HG03521 (cell line): ENCODE data around the gene ABI1.
"Not testable (repeated sequence)": the region's sequence is repeated elsewhere in the genome, so short reads cannot be mapped to it uniquely, and the experiment has no call there.

ENCODE experiments used
- ATAC-seq: cut with Tn5 transposase; IDR thresholded peaks from one replicate; pipeline ENCODE4 v1.9.1; 2021; ENCODE audit warnings: mild to moderate bottlenecking, moderate library complexity; ENCODE audit not compliant: unreplicated experiment

The ABI1 gene

GRCh38 chr10:26860443-26861204 lies at the start of gene ABI1:
Gene ABI1, minus strand, starts transcription at chr10:26860958. Its CDS starts 95 bp downstream, at chr10:26860863.
- ATAC-seq, result peak; percentile 71

DNA sequence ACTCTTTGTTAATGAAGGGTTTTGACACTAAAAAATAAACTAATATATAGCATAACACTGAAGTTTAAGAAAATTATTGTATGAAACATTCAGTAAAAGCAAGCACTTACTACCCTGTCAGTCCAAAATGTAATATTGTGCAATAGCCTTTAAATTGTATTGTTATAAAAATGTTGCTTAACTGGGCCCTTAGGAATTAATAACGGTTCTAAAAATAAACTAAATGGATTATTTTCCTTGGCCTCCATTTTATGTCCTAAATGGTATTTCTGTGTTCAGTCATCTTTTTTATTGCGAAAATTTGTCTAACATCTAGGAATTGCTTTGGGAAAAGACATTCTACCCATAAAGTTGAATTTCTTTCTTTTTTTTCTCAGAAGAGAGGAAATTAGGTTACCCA lies 49.0 kb upstream of the ABI1 start:
- no peak for ATAC-seq

- not testable (repeated sequence) for ATAC-seq
Observed at GRCh38 chr10:26905253-26905781, 44.6 kb upstream of the ABI1 start.

DNA sequence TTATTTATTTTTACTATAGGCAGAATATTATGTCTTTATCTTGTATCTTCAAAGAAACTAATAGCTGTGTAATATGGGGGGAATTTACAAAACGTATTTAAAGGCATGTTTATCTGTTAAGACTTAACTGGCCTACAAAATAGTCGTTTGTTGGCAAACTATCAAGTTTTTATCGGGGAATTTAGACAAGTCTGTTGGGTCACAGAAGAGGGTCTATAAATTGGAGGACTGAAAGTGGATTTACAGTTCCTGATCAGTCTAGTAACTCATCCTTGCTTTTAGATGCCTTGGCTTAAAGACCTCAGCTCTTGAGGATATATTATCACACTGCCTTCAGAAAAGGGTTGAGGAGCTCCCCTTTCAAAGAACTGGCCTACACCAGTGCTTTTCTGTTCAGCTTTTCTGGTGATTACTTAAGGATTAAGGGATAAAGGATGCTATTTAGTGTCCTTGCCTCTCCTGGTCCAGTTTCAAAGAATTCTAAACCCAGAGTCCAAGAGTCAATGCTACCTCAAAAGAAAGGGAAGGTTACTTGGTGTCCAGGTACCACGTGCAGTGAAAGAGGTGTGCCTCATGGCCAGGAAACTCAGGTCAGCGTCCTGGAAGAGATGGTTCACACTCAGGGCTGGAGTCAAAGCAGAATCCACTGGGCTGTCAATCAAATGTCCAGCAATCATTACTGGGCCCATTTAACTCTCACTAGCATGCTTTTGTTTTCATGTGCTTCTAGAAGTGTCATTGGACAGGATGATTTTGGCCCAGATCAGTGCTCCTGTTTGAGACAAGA lies 42.9 kb upstream of the ABI1 start:
- no peak for ATAC-seq

- peak; percentile 59 for ATAC-seq
Observed at GRCh38 chr10:26892306-26892923, 31.7 kb upstream of the ABI1 start.

DNA sequence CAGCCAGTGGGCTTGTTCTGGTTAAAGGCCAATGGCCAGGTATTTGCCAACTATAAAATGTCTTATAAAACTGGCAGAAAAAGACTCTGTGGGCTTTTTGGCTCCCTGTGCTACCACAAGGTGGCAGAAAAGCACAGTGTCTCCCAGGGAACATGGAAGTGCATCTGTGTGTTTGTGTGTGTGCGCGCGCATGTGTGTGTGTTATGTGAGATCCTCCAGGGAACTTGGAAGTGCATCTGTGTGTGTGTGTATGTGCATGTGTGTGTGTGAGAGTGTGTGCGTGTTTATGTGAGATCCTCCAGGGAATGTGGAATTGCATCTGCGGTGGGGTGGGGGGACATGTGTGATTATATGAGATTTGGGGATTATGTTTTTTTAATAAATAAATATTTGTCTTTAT lies 30.2 kb upstream of the ABI1 start:
- ATAC-seq, result no peak

- no peak for ATAC-seq
Observed at GRCh38 chr10:26887611-26888215, 27.0 kb upstream of the ABI1 start.

GRCh38 chr10:26881600-26882331 lies 21.0 kb upstream of the ABI1 start:
- ATAC-seq, result no peak

- ATAC-seq, result no peak
Observed at GRCh38 chr10:26879744-26880143, 19.0 kb upstream of the ABI1 start.

- ATAC-seq, result no peak
Observed at GRCh38 chr10:26870766-26871165, 10.0 kb upstream of the ABI1 start.

- no peak for ATAC-seq
Observed at GRCh38 chr10:26869528-26869927, 8.8 kb upstream of the ABI1 start.

GRCh38 chr10:26863351-26864076 lies 2.8 kb upstream of the ABI1 start:
- ATAC-seq, result no peak

DNA sequence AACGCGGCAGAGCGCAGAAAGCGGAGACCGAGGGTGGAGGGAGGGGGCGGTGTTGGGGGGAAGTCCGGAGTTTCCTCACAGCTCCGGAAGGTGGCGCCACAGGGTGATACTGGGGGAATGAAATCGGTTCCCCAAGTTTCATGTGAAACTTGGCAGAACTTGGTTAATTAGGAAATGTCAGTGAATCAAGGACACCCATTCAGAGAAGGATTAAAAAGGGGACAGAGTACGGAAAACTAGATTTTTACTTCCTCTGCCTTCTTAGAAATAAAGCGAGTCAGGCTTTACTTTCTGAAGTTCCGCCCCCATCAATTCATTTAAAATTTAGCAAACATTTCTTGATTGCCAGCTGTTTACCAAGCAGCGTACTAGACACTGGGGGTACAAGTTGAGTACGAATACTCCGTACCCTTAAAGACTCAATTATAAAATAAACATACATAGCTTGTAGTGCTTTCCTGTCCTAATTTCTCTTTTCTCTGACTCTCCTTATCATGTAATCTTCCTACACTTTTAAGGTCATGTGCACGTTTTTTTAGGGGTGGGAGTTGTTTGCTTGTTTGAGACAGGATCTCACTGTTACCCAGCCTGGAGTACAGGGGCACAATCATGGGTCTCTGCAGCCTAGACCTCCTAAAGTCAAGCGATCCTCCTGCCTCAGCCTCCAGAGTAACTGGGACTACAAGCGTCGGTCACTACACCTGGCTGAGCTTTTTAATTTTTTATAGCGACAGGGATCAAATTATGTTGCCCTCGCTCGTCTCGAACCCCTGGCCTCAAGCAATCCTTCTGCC lies 644 bp upstream of the ABI1 start:
- no peak for ATAC-seq

- ATAC-seq, result peak; percentile 7
Observed at GRCh38 chr10:26860102-26860442, 686 bp downstream of the ABI1 start.

GRCh38 chr10:26859241-26860101 lies 1.3 kb downstream of the ABI1 start:
- ATAC-seq, result no peak

DNA sequence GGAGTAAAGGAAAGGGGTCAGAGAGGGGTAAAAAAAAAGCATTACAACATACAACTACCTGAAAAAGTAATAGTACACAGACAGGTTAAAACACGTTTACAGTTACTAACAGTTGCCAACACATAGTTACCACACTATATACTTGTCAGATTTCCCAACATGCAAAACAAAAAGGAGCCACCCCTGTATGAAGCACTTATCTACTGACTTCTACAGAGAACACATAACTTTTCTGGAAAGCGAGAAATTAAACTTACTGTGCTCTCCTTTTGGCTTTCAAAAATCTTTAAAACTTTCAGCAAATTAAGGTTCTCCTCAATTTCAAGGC lies 2.1 kb downstream of the ABI1 start:
- ATAC-seq, result no peak

DNA sequence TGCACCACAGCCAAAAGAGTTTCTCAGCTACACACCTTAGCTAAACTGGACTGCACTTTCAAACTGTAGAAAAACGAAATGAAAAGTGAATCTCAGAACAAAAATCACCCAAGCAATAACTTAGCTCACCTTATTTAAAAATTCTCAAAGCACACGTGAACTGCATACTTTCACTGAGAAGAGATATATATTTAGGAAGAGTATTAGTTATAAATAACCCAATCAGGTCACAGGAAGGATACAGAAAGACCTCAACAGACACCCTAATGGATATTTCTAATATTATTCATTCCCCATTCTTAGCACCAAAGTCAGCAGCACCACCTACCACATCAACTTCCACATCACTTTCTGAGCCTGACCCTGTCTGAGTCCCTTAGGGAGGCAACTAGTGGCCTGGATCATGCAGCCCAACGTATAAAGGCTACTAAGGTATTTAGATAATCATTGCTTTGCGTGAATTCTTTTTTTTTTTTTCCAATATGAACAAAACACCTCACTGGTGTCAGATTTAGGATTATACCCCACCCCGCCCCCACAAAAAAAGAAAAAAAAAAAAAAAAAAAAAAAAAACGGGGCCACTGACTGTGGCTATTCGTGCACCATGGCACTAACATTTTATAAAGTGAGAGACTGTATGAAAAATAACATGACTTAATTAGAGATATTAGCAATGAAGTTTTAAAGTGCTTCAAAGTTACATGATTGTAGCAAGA lies 2.6 kb downstream of the ABI1 start:
- no peak for ATAC-seq

GRCh38 chr10:26857553-26857952 lies 3.2 kb downstream of the ABI1 start:
- not testable (repeated sequence) for ATAC-seq
